ENCODE measurements around the gene AKAP13.

Gene AKAP13

DNA sequence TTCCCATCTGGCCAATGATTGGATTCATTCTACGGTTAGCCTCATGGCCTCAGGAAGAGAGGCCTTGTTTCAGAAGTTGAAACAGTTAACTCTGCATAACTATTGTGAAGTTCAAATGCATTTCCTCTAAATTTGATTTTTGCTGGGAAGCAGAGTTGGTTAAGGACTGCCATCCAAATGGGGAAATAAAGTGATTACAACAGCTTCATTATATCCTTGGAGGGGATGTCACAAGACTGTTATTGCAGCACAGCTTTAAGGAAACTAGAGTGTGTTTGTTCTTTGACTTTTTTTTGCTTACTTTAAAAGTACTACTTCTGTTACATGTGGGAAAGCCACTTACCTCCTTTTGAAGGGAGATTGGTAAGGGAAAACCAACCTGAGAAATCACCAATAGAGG lies 164.8 kb downstream of the AKAP13 start:
- no peak for DNase-seq

DNA sequence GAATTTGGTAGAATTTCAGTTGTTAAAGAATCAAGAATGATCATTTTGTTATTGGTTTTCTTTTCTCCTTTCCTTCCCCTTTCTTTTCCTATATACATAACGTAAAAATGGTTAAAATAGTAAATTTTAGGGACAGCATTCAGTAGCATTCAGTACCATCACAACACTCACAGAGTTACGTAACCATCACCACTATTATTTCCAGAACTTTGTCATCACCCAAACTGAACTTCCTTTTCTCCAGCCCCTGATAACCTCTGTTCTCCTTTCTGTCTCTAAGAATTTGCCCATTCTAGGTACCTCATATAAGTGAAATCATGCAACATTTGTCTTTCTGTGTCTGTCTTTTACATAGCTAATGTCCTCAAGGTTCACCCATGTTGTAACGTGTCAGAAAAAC lies 165.3 kb downstream of the AKAP13 start:
- no peak for DNase-seq

DNA sequence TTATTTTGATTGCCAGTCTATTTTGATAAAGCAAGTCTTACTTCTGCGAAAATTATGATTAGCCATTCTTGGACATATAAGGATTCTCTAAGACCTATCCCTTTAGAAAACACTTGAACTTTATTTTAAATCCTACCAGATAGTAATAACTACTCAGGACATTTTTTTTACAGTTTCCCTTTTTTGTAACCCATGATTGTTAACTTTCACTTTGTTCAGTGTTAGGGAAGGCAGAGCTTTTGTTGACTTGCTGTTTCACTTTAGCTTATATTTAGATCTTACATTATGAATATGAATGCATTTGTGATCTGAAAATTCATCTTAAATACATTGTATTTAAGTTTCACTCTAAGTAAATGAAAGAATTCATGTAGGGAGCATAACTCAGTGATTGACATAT lies 167.0 kb downstream of the AKAP13 start:
- no peak for DNase-seq

DNA sequence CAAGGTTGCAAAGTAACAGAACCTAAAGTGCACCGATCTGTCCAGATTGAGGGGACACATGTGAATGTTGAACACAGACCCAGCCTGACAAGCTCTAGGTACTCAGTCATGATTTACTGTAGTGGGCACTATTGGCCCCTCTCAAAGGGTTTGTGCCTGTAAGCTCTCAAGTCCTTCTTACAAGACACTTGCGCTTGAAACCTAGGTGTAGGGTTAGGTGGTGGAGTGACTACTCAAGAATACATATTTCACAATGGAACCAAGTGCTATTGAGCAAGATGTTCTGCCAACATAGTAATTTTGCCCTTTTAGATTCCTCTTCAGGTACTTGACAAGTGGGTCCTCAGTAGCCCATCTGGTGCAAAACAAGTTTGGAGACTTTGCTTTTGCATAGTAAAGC lies 169.9 kb downstream of the AKAP13 start:
- no peak for DNase-seq

DNA sequence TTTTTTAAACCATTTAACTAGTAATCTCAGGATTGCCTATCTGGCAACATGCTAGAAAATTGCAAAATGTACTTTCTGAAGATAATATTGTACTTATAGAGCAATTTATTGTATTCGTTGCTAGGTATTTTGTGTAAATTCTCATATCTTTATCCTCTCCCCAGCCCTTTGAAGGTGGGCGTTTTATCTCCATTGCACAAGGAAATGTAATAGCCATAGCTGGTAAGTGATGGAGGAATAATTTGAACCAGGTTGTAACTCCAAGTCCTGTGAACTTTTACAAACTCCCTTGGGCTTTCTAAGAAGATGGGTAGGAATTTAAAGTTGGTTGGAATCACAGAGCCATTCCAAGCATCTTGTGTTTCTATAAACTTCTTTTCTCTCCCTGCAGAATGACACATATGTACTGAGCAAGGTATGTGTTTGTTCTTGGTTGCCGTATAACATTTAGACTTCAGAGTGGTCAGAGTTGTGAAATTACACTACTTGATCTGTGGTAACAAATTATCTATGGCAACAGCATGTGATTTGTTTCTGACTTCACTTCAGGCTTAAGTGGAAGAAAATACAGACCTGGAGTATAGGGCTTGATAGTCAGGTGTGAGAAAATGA lies 170.9 kb downstream of the AKAP13 start:
- DNase-seq: no peak

DNA sequence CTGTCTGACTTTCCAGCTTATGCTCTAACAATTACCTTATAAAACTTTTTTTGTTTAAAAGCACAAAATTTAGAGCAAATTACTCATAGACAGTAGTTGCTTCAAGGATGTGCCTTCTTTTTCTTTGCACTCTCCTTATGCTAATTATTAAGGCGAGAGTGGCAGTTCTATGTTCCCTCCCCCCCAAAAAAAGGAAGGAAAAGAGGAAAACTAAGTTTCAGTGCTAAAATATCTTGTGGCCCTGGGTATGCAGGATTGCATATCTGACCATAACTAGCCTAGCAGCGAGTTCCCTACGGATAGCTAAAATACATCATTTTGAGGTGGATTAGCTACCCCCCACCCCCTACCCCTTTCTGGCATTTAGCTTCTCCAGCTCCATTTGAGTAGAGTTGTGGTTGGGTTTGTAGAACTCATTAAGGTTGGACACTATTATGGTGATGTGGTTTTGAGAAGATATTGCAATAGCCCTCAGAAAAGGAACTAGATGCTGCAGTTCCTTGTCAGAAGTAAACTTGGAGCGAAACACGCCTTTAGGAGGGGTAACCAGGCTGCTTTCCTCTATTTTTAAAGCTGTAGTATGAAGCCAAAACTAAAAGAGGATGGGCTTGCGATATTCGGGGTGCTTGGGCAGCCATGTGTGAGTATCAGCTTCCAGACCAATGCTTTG lies 174.6 kb downstream of the AKAP13 start:
- DNase-seq: no peak

DNA sequence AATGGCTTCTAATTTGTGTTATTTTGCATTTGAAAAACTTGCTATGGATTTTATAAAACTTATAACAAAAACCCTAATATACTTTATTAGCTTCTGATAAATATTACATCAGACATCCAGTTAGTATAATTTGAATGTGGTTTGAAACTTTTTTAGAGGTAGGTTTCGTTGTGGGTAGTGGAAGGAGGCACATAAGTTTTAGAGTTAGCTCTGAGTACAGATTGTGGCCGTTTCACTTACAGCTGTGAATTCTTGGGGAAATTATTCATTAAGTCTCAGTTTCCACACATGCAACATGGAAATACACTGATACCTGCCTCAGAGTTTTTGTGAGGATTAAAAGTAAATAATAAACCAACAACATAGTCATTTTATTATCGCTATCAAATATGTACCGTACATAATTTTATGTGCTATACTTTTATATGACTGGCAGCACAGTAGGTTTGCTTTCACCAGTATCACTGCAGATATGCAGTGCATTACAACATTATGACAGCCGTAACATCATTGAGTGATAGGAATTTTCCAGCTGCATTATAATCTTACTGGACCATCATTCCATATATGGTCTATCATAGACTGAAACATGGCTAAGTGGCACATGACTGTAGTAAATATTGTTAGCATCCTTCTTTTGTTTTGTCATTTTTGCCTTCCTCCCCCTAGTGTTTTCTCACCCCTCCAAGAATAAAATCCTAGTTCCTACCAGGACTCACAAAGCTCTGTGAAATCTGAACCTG lies 175.6 kb downstream of the AKAP13 start:
- DNase-seq: no peak

DNA sequence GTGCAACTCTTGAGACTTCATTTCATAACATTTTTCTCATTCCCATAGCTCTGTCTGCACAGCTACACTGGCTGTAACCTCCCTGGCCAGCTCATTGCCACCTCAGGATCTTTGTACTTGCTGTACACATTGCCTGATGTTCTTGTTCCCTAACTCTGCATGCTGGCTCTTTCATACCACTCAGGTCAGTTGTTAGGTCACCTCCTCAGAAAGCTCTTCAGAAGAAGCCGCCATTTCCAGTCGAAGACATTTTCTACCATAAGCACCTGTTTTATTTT lies 176.2 kb downstream of the AKAP13 start:
- DNase-seq: no peak

DNA sequence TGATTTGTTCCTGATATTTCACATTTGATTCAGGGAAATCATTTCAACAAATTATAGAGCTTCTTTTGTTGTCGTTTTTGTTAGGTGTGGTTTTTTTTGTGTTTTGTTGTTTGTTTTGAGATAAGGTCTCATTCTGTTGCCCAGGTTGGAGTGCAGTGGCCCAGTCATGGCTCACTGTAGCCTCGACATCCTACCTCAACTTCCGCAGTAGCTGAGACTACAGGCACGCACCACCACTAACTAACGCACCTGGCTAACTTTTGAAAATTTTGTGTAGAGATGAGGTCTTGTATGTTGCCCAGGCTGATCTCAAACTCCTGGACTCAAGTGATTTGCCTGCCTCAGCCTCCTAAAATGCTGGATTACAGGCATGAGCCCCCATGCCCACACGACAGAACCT lies 177.0 kb downstream of the AKAP13 start:
- no peak for DNase-seq

DNA sequence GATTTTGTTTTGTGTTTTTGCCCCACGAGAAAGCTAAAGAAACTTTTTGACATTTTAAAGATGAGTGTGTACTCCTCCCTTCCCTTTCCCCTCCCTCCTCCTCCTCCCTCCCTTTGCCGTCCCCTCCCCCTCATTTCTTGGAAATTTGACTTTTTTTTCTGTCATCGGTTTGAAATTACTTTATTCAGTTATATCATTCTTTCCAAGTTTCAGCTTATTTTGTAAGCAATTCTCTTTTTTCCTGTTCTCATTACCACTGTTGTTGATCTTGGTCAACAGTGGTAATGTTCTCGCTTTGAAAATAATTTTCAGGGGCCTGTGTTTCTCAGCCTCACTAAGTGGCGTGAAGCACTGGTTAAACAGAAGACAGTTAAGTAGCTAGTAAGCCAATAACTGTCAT lies 178.4 kb downstream of the AKAP13 start:
- no peak for DNase-seq

DNA sequence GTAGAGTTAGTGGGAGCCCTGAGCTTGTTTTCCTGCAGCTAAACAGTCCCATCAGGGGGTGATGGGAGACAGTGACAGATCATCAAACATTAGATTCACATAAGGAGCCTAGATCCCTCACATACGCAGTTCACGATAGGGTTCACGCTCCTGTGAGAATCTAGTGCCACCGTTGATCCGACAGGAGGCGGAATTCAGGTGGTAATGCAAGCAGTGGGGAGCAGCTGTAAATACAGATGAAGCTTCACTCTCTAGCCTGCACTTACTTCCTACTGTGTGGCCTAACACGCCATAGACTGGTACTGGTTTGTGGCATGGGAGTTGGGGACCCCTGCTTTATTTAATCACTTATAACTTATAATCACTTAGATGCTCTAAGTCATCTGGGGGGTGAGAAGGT lies 179.1 kb downstream of the AKAP13 start:
- DNase-seq: no peak

DNA sequence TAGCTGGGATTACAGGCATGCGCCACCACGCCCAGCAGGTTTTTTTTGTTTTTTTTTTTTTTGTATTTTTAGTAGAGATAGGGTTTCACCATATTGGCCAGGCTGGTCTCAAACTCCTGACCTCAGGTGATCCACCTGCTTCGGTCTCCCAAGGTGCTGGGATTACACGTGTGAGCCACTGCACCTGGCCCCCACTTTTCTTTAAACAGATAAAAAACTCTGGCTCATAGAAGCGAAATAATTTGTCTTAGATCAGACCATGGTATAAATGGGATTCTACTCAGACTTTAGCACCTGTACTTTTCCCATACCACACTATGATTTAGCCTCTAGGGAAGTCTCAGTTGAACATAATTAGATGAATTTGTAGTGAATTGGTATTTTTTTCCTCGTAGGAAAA lies 182.4 kb downstream of the AKAP13 start:
- no peak for DNase-seq

DNA sequence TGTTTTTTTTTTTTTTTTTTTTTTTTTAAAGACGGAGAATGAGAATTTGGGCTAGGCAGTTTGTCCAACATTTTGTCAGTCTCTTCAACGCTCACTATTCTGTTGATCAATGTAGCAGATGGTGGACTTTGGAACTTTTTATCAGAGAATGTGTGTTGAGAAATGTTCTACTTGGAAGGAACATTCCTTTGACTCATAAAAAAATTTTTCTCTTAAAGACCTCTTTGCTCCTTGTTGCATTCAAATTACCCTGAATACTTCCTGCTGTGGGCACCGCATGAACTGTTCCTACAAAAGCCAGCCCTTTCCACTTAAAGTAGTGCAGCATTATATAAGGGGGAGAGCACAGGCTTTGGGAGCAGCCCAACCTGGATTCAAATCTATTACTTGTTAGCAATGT lies 182.9 kb downstream of the AKAP13 start:
- no peak for DNase-seq

DNA sequence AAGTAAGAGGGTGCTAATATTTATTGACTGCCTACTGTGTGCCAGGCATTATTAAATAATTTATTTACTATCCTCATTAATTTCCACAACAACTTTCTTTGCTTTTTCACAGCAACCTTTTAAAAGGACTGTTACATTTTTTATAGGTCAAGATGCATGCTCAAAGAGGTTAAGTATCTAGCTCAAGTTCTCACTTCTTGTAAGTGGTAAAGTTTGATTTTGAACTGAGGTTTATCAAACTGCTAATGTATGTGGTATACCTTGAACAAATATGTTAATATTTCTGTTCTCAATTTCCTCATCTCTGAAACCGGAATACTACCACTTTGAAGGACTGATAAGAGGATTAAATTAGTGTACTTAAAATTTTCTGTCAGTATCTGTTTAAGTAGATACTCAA lies 183.3 kb downstream of the AKAP13 start:
- DNase-seq: no peak

DNA sequence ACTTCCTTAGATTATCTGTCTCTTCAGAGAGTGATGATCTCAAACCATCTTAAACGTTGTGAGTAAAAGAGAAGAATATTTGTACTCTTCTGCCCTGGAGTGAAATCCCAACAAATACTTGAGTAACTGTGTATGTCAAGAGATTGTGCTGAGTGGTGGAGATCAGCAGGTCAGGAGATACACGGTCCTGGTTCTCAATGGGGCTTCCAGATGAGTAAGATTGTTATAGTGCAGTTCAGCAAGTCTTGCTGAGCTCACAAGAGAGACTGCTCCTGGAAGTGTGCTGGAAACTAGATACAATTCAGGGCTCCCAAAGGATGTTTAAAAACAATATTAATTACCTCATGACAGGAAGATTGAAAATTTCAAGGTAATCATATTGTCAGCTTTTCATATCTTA lies 184.3 kb downstream of the AKAP13 start:
- no peak for DNase-seq

DNA sequence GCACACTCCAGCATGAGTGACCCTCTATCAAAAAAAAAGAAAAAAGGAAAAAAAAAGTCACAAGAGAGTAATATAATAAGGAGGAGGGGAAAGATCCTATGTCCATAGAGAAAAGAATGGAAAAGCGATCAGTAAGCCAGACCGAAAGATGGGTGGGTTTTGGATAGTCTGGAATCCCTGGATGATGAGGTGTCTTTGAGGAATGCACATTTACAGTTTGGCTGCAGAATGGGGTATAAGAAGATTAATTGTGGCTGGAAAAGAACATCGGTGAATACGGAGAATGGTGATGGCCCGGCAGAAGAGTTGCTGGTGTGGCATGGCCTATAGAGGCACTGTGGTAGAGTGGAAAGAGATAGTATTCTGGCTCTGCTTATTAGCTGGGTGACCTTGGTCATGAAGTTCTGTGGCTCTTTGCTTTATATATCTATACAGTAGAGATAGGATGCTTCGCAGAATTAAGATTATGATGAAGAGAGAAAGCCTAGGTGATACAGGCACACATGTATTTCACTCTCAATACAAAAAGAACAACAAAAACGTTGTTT lies 187.9 kb downstream of the AKAP13 start:
- no peak for DNase-seq

DNA sequence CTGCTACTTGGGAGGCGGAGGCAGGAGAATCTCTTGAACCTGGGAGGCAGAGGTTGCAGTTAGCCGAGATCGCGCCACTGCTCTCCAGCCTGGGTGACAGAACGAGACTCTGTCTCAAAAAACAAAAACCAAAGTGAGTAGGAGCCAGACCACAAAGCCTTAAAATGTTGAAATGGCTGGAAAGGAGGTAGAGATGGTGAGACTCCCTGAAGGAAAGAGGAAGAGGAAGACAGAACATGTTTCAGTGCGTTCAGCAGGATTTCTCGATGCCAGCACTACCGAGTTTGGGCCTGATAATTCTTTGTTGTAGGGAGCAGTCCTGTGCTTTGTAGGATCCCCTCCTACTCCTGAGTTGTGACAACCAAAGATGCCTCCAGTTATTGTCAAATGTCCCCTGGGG lies 189.9 kb downstream of the AKAP13 start:
- no peak for DNase-seq

DNA sequence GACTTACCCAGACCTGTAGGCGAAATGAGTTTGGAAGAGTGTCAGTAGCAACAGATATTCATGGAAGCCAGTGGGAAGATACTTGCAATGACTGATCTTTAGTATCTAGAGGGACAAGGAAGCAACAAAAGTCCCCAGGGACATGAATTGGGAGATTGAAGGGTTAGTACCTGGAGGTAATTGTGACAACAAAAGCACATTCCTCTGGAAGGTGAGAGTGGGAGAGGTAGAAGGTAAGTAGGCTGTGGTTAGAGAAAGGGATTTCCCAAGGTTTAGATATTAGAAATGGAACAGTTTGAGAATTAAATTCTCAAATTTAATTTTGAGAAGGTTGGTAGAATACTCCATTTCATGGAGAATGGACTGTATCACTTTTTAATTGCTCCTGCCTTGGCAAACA lies 191.4 kb downstream of the AKAP13 start:
- no peak for DNase-seq

DNA sequence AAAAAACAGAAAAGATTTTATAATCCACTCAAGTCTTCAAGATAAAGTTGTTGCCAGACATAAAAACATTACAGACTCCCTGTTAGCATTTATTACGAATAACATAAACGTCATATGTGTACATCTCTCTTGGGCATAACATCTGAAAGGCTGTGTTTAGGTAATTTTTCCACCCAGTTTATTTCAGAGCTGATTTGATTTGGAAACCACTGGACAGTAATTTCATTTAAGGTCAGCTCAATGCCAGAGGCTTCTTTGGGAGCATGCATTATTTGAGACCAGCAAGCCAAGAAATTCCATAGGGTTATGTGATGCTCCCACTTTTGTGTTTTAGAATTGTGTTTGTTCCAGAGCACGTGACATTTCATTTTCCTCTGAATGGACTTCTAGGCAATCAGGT lies 196.0 kb downstream of the AKAP13 start:
- no peak for DNase-seq

DNA sequence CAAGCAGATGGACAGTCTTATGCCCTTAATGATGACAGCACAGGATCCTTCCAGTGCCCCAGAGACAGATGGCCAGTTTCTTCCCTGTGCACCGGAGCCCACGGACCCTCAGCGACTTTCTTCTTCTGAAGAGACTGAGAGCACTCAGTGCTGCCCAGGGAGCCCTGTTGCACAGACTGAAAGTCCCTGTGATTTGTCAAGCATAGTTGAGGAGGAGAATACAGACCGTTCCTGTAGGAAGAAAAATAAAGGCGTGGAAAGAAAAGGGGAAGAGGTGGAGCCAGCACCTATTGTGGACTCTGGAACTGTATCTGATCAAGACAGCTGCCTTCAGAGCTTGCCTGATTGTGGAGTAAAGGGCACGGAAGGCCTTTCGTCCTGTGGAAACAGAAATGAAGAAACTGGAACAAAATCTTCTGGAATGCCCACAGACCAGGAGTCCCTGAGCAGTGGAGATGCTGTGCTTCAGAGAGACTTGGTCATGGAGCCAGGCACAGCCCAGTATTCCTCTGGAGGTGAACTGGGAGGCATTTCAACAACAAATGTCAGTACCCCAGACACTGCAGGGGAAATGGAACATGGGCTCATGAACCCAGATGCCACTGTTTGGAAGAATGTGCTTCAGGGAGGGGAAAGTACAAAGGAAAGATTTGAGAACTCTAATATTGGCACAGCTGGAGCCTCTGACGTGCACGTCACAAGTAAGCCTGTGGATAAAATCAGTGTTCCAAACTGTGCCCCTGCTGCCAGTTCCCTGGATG lies 198.7 kb downstream of the AKAP13 start:
- DNase-seq: no peak

DNA sequence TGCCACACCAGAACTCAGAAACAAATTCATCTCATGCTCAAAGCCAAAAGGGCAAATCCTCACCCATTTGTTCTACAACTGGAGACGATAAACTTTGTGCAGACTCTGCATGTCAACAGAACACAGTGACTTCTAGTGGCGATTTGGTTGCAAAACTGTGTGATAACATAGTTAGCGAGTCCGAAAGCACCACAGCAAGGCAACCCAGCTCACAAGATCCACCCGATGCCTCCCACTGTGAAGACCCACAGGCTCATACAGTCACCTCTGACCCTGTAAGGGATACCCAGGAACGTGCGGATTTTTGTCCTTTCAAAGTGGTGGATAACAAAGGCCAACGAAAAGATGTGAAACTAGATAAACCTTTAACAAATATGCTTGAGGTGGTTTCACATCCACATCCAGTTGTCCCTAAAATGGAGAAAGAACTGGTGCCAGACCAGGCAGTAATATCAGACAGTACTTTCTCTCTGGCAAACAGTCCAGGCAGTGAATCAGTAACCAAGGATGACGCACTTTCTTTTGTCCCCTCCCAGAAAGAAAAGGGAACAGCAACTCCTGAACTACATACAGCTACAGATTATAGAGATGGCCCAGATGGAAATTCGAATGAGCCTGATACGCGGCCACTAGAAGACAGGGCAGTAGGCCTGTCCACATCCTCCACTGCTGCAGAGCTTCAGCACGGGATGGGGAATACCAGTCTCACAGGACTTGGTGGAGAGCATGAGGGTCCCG lies 199.7 kb downstream of the AKAP13 start:
- no peak for DNase-seq

DNA sequence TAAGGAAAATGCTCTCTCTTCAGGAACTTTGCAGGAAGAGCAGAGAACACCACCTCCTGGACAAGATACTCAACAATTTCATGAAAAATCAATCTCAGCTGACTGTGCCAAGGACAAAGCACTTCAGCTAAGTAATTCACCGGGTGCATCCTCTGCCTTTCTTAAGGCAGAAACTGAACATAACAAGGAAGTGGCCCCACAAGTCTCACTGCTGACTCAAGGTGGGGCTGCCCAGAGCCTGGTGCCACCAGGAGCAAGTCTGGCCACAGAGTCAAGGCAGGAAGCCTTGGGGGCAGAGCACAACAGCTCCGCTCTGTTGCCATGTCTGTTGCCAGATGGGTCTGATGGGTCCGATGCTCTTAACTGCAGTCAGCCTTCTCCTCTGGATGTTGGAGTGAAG lies 200.5 kb downstream of the AKAP13 start:
- peak; percentile 58 for DNase-seq

DNA sequence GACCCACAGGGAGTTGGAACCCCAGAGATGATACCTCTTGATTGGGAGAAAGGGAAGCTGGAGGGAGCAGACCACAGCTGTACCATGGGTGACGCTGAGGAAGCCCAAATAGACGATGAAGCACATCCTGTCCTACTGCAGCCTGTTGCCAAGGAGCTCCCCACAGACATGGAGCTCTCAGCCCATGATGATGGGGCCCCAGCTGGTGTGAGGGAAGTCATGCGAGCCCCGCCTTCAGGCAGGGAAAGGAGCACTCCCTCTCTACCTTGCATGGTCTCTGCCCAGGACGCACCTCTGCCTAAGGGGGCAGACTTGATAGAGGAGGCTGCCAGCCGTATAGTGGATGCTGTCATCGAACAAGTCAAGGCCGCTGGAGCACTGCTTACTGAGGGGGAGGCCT lies 201.1 kb downstream of the AKAP13 start:
- DNase-seq: peak; percentile 34

Measured in activated CD4-positive, alpha-beta T cell treated with anti-CD3 and anti-CD28 coated beads for 48 hours (primary cell).